22Rv1 (cell line): ENCODE measurements around the gene BICRAL.
A peak's percentile ranks its signal among the peaks of the same experiment; 100 is the strongest.

Source experiments
- H3K27ac ChIP-seq: fragments of 450-650 bp; 2 replicates; pipeline ENCODE4 v1.5.1; 2017
- CTCF ChIP-seq: fragments of 450-650 bp; IDR thresholded peaks from 2 replicates; pipeline ENCODE4 v1.5.1; 2017; ENCODE audit warnings: mild to moderate bottlenecking
- ZFX ChIP-seq: fragments of 450-650 bp; IDR thresholded peaks from 2 replicates; pipeline ENCODE4 v1.6.1; 2017; ENCODE audit warnings: antibody characterized with exemption, borderline replicate concordance

The BICRAL gene

GRCh38 chr6:42784717-42785498 lies 3.1 kb downstream of the BICRAL start:
- H3K27ac ChIP-seq, result peak overlapping the region; percentile 99

GRCh38 chr6:42786525-42786985 lies 4.7 kb downstream of the BICRAL start:
- H3K27ac ChIP-seq, result 0 out of 2 replicates have a peak overlapping the region, but pooled peaks have one; percentile 9
- TF ChIP-seq ZFX (no peak), CTCF (no peak)

More at GRCh38 chr6:42784717-42785498, 3.1 kb downstream of the BICRAL start:
- TF ChIP-seq ZFX (no peak), CTCF (no peak)

- TF ChIP-seq ZFX (no peak), CTCF (no peak)
- 0 out of 2 replicates have a peak overlapping the region, but pooled peaks have one; percentile 9 for H3K27ac ChIP-seq
Observed at GRCh38 chr6:42787063-42787472, 5.2 kb downstream of the BICRAL start.

- TF ChIP-seq ZFX, result no peak
- TF ChIP-seq CTCF, result no peak
- H3K27ac ChIP-seq, result peak overlapping the region; percentile 36; the same call in 1 of the 2 replicates
Observed at GRCh38 chr6:42788671-42789070, 6.8 kb downstream of the BICRAL start.

- H3K27ac ChIP-seq, result peak overlapping the region; percentile 36; the same call in 1 of the 2 replicates
- no peak for TF ChIP-seq CTCF
- TF ChIP-seq ZFX, result no peak
Observed at GRCh38 chr6:42790549-42791181, 8.8 kb downstream of the BICRAL start.

GRCh38 chr6:42791706-42792320 lies 10.0 kb downstream of the BICRAL start:
- TF ChIP-seq CTCF (no peak), ZFX (no peak)
- H3K27ac ChIP-seq, result peak overlapping the region; percentile 13; the same call in 1 of the 2 replicates
